Sigmoid colon (tissue), 4 donors: ENCODE data around the gene PLB1.

Source experiments
- CTCF ChIP-seq, 4 experiments: fragments of 450-650 bp in 3 of 4; fragments of 200-600 bp in 1 of 4; IDR thresholded peaks; one replicate each; pipeline ENCODE4 v1.5.1; 2016 to 2019; ENCODE audit warnings: antibody characterized with exemption in 4 of 4, mild to moderate bottlenecking in 3 of 4, moderate library complexity in 2 of 4
- EP300 ChIP-seq, 4 donors: sonication (generic); formaldehyde crosslinking; IDR thresholded peaks; one replicate each; pipeline ENCODE4 v1.6.1; 2017; ENCODE audit warnings: antibody characterized with exemption in 4 of 4
- POLR2AphosphoS5 ChIP-seq, 4 donors: sonication (generic); formaldehyde crosslinking; IDR thresholded peaks; one replicate each; pipeline ENCODE4 v1.6.1; 2017; ENCODE audit warnings: antibody characterized with exemption in 4 of 4

DNA sequence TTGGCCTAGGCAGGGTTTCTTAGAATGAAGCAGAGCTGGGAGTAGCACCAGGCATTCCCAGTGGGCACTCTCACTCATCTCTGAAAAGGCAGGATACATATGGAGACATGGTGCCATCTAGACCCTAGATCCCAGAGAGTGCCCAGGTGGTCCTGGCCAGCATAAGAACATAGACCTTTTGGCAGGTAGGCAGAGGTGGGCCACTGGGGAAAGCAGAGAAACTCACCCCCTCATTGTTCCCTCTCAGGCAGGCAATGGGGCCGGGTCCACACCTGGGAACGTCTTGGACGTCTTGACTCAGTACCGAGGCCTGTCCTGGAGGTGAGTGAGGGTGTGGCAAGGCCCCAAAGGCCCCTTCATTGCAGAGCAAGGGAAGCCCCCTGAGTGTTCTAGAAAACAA is 69.2 kb downstream of the PLB1 start:
- TF ChIP-seq POLR2AphosphoS5 (IDR thresholded peaks at IDR 0.05) = no peak
- no peak for TF ChIP-seq CTCF (IDR thresholded peaks at IDR 0.05)
- no peak for TF ChIP-seq EP300 (IDR thresholded peaks at IDR 0.05)
